ENCODE results near the gene FAM174B.

The FAM174B gene

GRCh38 chr15:92603743-92604470 lies 51.7 kb downstream of the FAM174B start:
- no peak overlapping the region for H3K4me3 ChIP-seq (ENCODE audit: control insufficient read depth, low read depth, low read length)
- no peak for TF ChIP-seq CTCF (conservative IDR thresholded peaks at IDR 0.05; ENCODE audit: control insufficient read depth, insufficient read depth, low read depth, low read length)
- DNase-seq (ENCODE audit: low read depth), result peak; percentile 55

- no peak overlapping the region for H3K4me3 ChIP-seq (ENCODE audit: control insufficient read depth, low read depth, low read length)
- TF ChIP-seq CTCF (conservative IDR thresholded peaks at IDR 0.05; ENCODE audit: control insufficient read depth, insufficient read depth, low read depth, low read length), result no peak
- no peak for DNase-seq (ENCODE audit: low read depth)
These were observed 52.3 kb downstream of the FAM174B start for GRCh38 chr15:92603278-92603677.

- TF ChIP-seq CTCF (conservative IDR thresholded peaks at IDR 0.05; ENCODE audit: control insufficient read depth, insufficient read depth, low read depth, low read length), result no peak
- no peak overlapping the region for H3K4me3 ChIP-seq (ENCODE audit: control insufficient read depth, low read depth, low read length)
- no peak for DNase-seq (ENCODE audit: low read depth)
These were observed 53.3 kb downstream of the FAM174B start for GRCh38 chr15:92602267-92602593.

- DNase-seq (ENCODE audit: low read depth), result no peak
- H3K4me3 ChIP-seq (ENCODE audit: control insufficient read depth, low read depth, low read length), result no peak overlapping the region
- TF ChIP-seq CTCF (conservative IDR thresholded peaks at IDR 0.05; ENCODE audit: control insufficient read depth, insufficient read depth, low read depth, low read length), result no peak
These were observed 53.8 kb downstream of the FAM174B start for GRCh38 chr15:92601592-92602266.

GRCh38 chr15:92600856-92601255 lies 54.7 kb downstream of the FAM174B start:
- H3K4me3 ChIP-seq (ENCODE audit: control insufficient read depth, low read depth, low read length), result no peak overlapping the region
- DNase-seq (ENCODE audit: low read depth), result no peak
- no peak for TF ChIP-seq CTCF (conservative IDR thresholded peaks at IDR 0.05; ENCODE audit: control insufficient read depth, insufficient read depth, low read depth, low read length)

- DNase-seq (ENCODE audit: low read depth), result peak; percentile 88
- H3K4me3 ChIP-seq (ENCODE audit: control insufficient read depth, low read depth, low read length), result no peak overlapping the region
- no peak for TF ChIP-seq CTCF (conservative IDR thresholded peaks at IDR 0.05; ENCODE audit: control insufficient read depth, insufficient read depth, low read depth, low read length)
These were observed 56.1 kb downstream of the FAM174B start for GRCh38 chr15:92599394-92599970.
